Stomach (tissue), 4 donors: ENCODE data around the gene SCTR.

Experiments used
- EP300 ChIP-seq: sonication (generic); formaldehyde crosslinking; IDR thresholded peaks from one replicate; pipeline ENCODE4 v1.6.1; 2017; ENCODE audit warnings: antibody characterized with exemption
- POLR2A ChIP-seq, 4 donors: fragments of 450-650 bp; IDR thresholded peaks; one replicate each; pipeline ENCODE4 v1.6.1; 2016; ENCODE audit warnings: antibody characterized with exemption in 4 of 4, control low read depth in 2 of 4, mild to moderate bottlenecking in 1 of 4, moderate library complexity in 1 of 4
- POLR2AphosphoS5 ChIP-seq, 3 donors: sonication (generic); formaldehyde crosslinking; IDR thresholded peaks; one replicate each; pipeline ENCODE4 v1.6.1; 2016; ENCODE audit warnings: antibody characterized with exemption in 3 of 3
- TF ChIP-seq, protein P1 (sequence below), 7 experiments: fragments of 450-650 bp in 4 of 7; fragments of 200-600 bp in 3 of 7; sonication (generic) in 3 of 7; IDR thresholded peaks; one replicate each; pipeline ENCODE4 v1.5.1; 2016 to 2019; ENCODE audit warnings: antibody characterized with exemption in 7 of 7, control low read depth in 2 of 7, mild to moderate bottlenecking in 1 of 7

GRCh38 chr2:119550346-119550745 lies 26.1 kb upstream of the SCTR start:
- TF ChIP-seq POLR2A (IDR thresholded peaks at IDR 0.05), result no peak
- no peak for TF ChIP-seq POLR2AphosphoS5 (IDR thresholded peaks at IDR 0.05)
- TF ChIP-seq, protein P1, sequence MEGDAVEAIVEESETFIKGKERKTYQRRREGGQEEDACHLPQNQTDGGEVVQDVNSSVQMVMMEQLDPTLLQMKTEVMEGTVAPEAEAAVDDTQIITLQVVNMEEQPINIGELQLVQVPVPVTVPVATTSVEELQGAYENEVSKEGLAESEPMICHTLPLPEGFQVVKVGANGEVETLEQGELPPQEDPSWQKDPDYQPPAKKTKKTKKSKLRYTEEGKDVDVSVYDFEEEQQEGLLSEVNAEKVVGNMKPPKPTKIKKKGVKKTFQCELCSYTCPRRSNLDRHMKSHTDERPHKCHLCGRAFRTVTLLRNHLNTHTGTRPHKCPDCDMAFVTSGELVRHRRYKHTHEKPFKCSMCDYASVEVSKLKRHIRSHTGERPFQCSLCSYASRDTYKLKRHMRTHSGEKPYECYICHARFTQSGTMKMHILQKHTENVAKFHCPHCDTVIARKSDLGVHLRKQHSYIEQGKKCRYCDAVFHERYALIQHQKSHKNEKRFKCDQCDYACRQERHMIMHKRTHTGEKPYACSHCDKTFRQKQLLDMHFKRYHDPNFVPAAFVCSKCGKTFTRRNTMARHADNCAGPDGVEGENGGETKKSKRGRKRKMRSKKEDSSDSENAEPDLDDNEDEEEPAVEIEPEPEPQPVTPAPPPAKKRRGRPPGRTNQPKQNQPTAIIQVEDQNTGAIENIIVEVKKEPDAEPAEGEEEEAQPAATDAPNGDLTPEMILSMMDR (IDR thresholded peaks at IDR 0.05), result no peak
- no peak for TF ChIP-seq EP300
